Bone marrow (tissue), 2 donors: ENCODE data around the gene PRDM15.

Experiments used
- DNase-seq, 2 donors: peaks; one replicate each; lab custom pipeline; 2025; lab: John Stamatoyannopoulos, UW

The PRDM15 gene

GRCh38 chr21:41839387-41840000 lies 39.6 kb downstream of the PRDM15 start:
- no peak for DNase-seq

- DNase-seq: no peak
These were observed 41.3 kb downstream of the PRDM15 start for GRCh38 chr21:41837756-41838297.

GRCh38 chr21:41836166-41837015 lies 42.8 kb downstream of the PRDM15 start:
- no peak for DNase-seq

- no peak for DNase-seq
These were observed 43.4 kb downstream of the PRDM15 start for GRCh38 chr21:41835711-41836154.

- no peak for DNase-seq
These were observed 44.0 kb downstream of the PRDM15 start for GRCh38 chr21:41834926-41835663.

- DNase-seq: no peak
These were observed 44.8 kb downstream of the PRDM15 start for GRCh38 chr21:41834252-41834925.

GRCh38 chr21:41833497-41834115 lies 45.5 kb downstream of the PRDM15 start:
- no peak for DNase-seq

GRCh38 chr21:41832596-41833496 lies 46.3 kb downstream of the PRDM15 start:
- no peak for DNase-seq

GRCh38 chr21:41831866-41832595 lies 47.1 kb downstream of the PRDM15 start:
- no peak for DNase-seq

GRCh38 chr21:41831453-41831831 lies 47.7 kb downstream of the PRDM15 start:
- DNase-seq: no peak

- no peak for DNase-seq
These were observed 48.2 kb downstream of the PRDM15 start for GRCh38 chr21:41830764-41831452.

GRCh38 chr21:41830145-41830707 lies 48.9 kb downstream of the PRDM15 start:
- no peak for DNase-seq

- no peak for DNase-seq
These were observed 50.2 kb downstream of the PRDM15 start for GRCh38 chr21:41828884-41829360.

GRCh38 chr21:41827951-41828883 lies 50.9 kb downstream of the PRDM15 start:
- DNase-seq: no peak

- DNase-seq: no peak
These were observed 53.3 kb downstream of the PRDM15 start for GRCh38 chr21:41825881-41826280.

GRCh38 chr21:41825216-41825615 lies 53.9 kb downstream of the PRDM15 start:
- DNase-seq: no peak

- DNase-seq: no peak
These were observed 54.5 kb downstream of the PRDM15 start for GRCh38 chr21:41824466-41825207.
